Body of pancreas (tissue), 4 donors: ENCODE data around the gene MERTK.

Source experiments
- CTCF ChIP-seq, 7 experiments: fragments of 450-650 bp in 4 of 7; fragments of 200-600 bp in 3 of 7; sonication (generic) in 3 of 7; IDR thresholded peaks; one replicate each; pipeline ENCODE4 v1.5.1; 2016 to 2019; ENCODE audit warnings: antibody characterized with exemption in 7 of 7
- POLR2A ChIP-seq, 3 donors: fragments of 450-650 bp; IDR thresholded peaks; one replicate each; pipeline ENCODE4 v1.6.1; 2016; ENCODE audit warnings: antibody characterized with exemption in 3 of 3, mild to moderate bottlenecking in 2 of 3

GRCh38 chr2:111944531-111945210 lies 46.3 kb downstream of the MERTK start:
- TF ChIP-seq CTCF (IDR thresholded peaks at IDR 0.05) = no peak
- no peak for TF ChIP-seq POLR2A (IDR thresholded peaks at IDR 0.05)
